GM21528 (cell line): ENCODE data around the gene ZNF662.

ENCODE experiments used
- ATAC-seq: cut with Tn5 transposase; IDR thresholded peaks from one replicate; pipeline ENCODE4 v1.9.1; 2021; ENCODE audit warnings: mild to moderate bottlenecking, moderate library complexity; ENCODE audit not compliant: unreplicated experiment, low FRiP score

The ZNF662 gene

DNA sequence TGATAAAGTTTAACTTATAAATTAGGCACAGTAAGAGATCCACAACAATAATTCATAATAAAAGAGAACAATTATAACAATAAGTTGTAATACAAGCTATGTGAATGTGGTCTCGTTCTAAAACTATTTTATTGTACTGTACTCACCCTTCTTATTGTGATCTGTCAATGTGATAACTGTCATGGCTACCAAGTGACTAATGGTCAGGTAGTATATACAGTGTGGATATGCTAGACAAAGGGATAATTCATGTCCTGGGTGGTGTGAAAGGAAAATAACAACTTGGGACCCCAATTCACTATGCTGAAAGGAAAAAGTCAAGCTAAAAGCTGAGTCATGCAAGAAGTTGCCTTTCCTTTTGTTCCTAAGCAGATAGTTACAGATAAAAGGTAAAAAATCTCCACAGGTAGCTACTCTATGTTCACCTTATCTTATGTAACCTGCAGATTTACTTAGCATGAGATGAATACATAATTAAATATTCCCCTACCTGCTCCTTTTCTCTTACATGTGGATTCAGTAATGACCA, 19.6 kb upstream of the ZNF662 start:
- no peak for ATAC-seq

DNA sequence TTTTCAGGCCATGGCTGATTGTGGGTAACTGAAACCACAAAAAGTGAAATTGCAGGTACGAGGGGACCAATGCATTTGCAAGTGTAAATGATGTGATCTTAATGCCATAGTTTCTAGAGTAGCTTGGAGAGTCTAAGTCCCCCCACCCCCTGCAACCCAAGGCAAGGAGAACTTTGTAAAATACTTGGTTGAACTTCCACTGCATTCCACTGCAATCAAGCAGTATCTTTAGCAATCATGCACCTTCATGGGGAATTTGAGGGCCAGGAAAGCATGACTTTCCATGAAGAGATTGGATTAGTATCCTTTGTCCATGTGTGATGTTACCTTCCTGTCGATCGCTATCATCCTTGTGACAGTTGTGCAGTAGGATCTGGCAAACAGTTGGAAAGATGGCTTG, 18.9 kb upstream of the ZNF662 start:
- ATAC-seq: no peak

DNA sequence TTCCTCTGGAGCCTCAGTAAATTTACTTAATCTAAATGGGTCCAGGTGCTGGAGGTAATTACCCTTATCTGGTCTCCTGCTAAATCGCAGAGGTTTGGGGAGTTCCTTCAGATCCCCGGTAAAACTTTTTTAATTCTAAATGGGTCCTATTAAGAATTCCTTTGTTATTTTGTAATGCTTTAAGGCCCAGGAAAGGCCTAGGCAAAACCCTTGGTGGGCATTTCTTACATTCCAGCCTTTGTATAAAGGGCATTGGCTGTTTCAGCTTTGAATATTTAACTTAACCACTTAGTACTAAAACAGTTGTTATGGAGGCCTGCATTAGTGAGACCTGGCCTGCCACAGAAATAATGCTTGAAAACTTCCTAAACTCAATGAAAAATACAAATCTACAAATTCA, 14.9 kb upstream of the ZNF662 start:
- ATAC-seq: no peak

DNA sequence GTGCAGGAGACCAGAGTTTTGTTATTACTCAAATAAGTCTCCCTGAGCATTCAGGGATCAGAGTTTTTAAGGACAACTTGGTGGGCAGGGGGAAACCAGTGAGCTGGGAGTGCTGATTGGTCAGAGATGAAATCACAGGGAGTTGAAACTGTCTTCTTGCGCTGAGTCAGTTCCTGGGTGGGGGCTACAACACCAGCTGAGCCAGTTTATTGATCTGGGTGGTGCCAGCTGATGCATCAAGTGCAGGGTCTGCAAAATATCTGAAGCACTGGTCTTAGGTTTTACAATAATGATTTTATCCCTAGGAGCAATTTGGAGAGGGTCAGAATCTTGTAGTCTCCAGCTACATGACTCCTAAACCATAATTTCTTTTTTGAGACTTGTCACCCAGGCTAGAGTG, 13.8 kb upstream of the ZNF662 start:
- no peak for ATAC-seq

DNA sequence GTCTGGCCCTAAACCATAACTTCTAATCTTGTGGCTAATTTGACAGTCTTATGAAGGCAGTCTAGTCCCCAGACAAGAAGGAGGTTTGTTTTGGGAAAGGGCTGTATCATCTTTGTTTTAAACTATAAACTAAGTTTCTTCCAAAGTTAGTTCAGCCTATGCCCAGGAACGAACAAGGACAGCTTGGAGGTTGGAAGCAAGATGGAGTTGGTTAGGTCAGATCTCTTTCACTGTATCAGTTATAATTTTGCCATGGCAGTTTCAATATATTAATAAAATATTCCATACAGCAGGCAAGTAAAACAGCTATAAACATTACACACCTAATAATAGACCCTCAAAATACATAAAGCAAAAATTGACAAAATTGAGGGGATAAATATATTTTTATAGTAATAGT, 13.1 kb upstream of the ZNF662 start:
- no peak for ATAC-seq

DNA sequence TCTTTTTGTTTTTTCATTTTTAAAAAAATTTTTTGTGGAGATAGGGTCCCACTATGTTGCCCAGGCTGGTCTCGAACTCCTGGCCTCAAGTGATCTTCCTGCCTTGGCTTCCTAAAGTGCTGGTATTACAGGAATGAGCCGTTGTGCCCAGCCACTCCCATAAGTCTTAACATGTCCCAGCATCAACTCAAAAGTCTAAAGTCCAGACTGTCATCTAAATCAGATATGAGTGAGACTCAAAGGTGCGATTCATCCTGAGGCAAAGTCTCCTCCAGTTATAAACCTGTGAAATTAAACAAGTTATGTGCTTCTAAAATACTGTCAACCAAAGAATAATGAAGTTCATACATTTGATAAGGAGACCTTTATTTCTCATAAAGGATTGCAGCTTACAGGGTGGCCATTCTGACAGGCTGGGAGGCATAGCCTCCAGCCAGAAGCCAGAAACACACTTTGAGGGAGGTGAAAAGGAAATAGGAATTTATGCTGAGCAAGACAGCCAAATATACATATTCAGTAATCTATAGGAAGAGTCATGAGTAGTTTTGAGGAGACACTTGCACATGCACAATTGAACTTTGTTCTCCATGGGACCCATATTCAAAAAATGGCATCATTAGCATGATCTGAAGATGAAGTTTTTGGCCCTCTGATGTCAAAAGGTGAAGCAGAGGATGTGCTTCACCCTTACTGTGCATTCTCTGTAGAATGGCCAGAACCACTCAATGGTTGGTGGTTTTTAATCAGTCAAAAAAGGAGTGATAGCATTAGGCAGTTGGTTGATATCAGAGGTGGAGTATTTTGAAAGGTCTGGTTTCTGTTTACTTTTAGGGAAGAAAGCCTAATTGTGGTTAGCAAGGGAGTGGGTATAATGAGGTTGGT, 11.0 kb upstream of the ZNF662 start:
- ATAC-seq: no peak

DNA sequence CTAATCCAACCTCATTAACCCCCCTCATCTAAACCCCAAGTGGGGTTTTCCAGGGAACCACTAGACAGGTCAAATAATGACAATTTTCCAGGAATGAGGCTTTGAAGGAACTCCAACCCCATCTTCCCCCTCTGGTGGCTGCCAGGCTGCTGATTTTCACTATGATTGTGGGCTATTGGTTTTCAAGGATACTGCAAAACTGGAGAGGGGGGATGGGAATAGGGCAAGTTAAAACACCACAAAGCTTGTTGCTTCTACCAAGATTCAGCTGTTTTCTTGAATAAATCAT, 10.4 kb upstream of the ZNF662 start:
- ATAC-seq: no peak

DNA sequence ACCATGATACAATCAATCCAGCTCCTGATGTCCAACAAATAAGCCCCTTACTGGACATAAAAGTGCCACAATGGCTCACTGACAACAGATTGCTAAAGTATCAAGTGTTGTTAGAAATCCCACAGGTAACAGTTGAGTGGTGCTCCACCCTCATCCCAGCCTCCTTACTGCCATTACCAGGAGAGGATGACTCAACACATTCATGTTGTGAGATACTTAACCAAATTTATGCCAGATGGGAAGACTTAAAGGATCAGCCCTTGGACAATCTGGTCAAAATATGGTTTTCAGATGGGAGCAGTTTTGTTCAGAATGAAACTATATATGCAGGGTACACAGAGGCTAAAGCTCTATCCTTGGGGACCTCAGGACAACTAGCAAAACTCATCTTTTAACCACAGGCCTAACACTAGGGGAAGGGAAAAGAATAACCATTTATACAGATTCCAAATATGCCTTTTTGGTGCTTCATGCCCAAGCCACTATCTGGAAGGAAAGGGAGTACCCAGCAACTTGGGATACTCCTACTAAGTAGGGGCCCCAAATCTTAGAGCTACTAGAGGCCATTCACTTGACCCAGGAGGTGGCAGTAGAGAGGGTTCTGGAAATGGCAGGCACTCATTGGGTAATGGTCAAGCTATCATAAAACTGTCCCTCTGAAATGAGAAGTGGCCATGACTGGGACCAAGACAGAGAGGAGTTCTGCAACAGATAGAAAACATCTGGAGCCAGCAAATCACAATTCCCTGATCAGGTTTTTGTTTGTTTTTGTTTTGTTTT, 6.9 kb upstream of the ZNF662 start:
- no peak for ATAC-seq

DNA sequence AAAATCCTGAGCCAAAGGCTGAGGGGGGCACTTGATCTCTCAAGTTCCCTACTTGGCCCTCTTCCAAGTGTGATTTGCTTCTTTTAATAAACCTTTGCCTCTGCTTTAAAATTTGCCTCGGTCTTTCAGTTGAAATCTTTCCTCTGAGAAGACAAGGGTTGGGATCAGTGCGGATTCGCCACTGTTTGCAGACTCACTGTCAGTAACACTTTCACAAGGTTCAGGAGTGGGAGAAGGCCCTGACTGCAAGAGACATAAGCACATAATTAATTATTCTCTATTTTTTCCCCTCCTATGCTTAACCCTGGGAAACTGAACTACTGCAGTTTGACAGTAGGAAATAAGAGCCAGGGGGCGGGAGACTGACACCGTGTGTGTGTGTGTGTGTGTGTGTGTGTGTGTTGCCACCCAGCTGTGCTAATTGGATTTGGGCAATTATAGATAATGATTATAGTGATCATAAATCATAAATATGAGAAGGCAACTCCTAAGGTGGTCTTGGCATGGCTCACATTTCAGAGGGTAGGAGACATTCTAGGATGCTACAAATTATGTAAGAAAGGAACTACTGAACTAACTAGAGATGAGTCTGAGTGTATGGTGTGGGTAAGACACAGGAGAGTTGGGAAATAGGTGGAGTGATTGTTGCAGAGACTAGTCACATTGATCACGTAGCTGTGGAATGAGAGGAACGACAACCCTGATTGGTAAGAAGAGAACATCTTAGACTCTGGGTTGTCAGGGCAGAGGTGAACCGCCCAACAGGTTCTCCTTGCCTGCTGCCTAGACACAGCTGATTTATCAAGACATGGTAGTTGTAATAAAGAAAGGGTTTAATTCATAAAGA, 5.5 kb upstream of the ZNF662 start:
- no peak for ATAC-seq

DNA sequence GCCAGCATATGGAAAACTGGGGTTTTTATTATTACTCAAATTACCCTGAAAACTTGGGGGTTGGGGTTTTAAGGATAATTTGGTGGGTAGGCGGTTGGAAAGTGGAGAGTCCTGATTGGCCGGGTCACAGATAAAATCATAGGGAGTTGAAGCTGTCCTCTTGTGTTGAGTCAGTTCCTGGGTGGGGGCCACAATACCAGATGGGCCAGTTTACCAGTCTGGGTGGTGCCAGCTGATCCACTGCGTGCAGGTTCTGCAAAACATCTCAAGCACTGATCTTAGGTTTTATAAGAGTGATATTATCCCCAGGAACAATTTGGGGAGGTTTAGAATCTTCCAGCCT, 4.9 kb upstream of the ZNF662 start:
- no peak for ATAC-seq

DNA sequence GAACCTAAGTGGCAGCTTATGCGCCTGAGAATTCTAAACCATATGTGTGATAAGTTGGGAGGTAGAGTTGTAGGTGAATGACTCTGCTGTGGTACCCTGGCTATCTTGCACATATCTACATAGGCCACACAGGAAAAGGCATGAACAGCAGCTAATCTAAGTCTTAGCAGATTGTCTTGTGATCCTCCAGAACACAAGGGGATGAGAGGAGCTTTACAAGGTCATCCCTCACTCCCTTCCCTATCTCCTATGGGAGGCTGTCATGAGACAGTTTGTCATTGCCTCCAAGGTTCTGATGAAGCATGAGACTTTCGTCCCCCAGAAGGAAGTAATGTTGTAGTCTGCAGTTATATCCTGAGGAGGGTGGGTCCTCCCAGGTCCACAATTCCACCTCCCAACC, 3.7 kb upstream of the ZNF662 start:
- ATAC-seq: no peak

DNA sequence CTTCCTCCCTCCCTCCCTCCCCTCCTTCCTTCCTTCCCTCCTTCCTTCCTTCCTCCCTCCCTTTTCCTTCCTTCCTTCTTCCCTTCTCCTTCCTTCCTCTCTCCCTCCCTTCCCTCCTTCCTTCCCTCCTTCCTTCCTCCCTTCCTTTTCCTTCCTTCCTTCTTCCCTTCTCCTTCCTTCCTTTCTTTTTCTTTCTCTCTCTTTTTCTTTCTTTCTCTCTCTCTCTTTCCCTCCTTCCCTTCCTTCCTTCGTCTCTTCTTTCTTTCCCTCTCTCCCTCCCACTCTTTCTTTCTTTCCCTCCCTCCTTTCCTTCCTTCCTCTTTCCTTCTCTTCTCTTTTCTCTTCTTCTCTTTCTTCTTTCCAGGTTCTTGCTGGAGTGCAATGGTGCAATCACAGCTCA, 1.9 kb upstream of the ZNF662 start:
- no peak for ATAC-seq

DNA sequence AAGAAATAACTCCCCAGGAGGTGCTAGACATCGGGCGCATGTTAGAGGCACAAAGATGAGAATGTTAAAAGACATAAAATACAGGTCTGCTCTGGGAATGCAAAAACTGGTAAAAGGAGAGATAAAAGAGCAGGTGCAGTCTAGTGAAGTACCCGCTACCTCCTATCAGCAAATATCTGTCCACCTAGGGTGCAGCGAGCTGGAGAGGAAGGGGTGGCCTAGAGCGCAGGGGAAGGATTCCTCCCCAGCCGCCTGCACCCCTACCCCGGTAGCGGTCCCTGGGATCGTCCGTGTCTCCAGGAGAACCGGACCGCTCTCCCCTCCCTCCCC, 237 bp upstream of the ZNF662 start:
- no peak for ATAC-seq

DNA sequence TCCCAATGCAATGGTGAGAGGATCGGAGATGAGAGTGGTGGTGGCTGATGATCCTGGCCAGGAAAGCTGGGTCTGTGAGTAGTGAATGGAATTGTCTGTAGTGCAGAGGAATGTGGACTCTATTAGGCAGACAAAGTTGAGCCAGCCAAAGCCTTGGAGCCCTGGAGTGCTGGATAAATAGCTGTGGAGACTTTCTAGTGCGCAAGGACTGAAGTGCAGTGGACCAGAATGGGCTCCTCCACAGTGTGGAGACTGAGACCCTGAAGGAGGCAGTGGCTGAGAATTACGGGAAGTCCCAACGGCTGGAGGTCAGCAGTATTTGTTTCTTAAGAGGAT, 874 bp downstream of the ZNF662 start:
- no peak for ATAC-seq

DNA sequence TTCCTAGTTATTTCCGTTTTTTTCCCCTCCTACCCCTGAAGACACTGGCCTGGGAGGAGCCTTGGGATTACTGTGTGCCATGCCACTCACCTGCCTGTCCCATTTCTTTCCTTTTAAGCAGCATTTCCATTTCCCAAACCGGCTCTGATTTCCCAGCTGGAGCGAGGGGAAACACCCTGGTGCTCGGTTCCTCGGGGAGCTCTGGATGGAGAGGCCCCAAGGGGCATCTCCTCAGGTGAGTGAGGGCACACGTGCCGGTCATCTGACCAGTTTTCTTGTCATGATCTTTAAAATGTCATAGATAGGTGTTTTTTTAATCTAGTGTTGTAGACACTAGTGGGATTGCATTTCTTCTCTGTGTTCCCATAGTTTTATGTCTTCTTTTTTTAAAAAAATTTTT, 2.7 kb downstream of the ZNF662 start:
- ATAC-seq: no peak

DNA sequence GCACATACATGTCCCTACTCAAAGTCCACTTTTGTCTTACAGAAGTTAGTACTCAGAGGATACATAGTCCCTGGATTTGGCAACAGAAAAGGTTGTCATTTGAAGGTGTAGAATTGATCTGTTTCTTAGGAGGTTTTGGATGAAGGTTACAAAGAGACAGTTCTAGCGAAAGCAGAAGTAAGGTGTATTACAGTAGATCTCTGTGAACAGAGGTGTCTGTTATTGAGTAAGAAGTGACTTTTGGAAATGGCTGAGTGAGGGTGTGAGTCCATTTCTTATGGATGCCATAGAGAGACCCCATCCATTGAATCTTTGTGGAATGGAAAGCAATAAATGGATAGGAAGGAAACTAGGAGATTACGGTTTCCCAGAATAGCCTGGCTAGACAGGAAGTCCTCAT, 5.6 kb downstream of the ZNF662 start:
- ATAC-seq: no peak

DNA sequence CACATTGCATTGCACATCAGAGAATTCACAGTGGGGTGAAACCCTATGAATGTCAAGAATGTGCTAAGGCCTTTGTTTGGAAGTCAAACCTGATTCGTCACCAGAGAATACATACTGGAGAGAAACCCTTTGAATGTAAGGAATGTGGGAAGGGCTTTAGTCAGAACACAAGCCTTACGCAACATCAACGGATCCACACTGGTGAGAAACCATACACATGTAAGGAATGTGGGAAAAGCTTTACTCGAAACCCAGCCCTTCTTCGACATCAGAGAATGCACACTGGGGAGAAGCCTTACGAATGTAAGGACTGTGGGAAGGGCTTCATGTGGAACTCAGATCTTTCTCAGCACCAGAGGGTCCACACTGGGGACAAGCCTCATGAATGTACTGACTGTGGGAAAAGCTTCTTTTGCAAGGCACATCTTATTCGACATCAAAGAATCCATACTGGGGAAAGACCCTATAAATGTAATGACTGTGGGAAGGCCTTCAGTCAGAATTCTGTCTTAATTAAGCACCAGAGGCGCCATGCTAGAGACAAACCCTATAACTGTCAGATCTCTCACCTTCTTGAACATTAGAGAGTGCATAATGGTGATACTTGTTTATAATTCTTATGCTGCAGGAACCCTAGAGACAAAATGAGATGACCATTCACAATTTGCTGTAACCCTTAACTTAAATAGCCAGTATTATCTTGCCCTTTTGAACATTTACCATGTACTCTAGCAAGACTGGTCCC, 9.0 kb downstream of the ZNF662 start:
- ATAC-seq: no peak

DNA sequence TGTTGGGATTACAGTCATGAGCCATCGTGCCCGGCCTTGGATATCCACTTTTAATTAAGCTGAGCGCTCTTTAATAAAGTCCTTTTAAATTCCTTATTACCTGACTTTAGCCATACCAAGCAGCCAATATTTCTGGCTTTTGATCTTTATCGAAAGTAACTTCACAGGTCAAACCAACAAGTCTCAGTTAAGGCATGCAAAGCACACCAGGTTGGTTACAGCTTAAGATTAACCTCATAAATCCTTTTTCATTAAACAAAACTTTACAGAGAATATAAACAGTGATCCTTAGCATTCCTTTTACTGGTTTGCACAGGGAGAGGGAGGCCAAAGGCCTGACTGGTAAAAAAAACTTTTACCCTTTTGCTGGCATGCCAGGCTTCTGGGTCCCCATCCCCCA, 17.7 kb downstream of the ZNF662 start:
- no peak for ATAC-seq

DNA sequence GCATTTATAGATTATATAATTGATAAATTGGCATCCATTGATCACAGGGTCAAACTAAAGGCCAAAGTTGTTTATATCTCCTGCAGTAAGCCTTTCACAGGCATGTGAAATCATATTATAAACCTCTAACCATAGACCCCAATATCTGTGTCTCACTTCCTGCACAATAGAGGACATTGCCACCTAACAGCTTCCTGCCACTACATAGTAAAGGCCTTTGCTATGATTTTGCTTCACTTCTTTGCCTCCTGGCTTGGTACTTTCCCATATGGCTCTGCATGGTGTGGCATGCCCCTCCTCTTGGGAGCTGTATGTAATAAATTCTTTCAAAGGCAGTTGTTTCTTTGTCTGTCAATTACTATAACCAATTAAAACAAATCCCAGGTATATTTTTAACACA, 20.4 kb downstream of the ZNF662 start:
- ATAC-seq: no peak

DNA sequence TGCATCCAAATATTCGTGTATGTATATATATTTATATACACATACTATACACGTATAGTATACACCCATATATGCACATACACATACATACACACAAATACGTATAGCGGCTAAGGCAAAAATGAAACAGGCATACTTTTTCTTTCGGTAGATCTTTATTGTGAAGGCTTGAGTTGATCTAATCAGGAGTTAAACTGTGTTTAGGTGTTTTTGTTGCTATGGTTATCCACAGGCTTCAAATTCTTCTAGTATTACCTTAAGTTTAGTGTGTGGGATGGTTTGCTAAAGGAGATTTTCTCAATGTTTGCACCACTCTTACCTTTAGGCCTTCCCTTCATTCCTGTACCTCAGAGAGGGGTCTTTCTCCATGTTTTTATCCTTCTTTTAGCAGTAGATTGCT, 28.2 kb downstream of the ZNF662 start:
- ATAC-seq: no peak

DNA sequence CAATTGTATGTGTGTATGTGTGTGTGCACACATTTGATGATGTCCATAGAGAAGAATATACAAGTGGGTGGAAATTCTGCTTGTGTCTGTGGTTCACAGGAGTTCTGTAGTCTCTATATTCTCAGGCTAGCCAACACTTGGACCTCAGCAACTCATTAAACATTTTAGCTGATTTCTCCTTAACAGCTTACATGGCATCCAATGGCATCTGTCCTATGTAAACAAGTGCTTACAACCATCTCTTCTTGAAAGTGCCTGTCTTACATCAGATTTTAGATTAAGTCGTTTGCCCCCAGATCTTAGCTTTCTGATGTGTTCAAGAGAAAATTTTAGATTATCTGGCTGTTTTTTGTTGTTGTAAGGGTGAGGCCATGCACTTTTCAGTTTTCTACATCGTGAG, 29.0 kb downstream of the ZNF662 start:
- no peak for ATAC-seq
